K562 (cell line): Measurements from ENCODE around the gene PRPF38A. TPM values are rescaled to one million over a fixed set of nuclear protein-coding genes. Genes with fewer than 3 reads are reported as not detected.
A peak's percentile ranks its signal among the peaks of the same experiment; 100 is the strongest.

ENCODE experiments used
- CC2D1A ChIP-seq: fragments of 450-650 bp; IDR thresholded peaks from 2 replicates; pipeline ENCODE4 v1.6.1; 2017; ENCODE audit warnings: mild to moderate bottlenecking
- CEBPG ChIP-seq, 3 experiments: fragments of 200-800 bp in 1 of 3; sonication (Bioruptor generic) in 1 of 3; sonication (generic) in 1 of 3; formaldehyde crosslinking in 1 of 3; IDR thresholded peaks in 2 of 3; conservative IDR thresholded peaks in 1 of 3; 2 replicates each; pipeline versions ENCODE4 v1.6.1 to v1.8.0; 2016 to 2022; ENCODE audit warnings: missing compliant biosample characterization in 2 of 3, missing genetic modification characterization in 2 of 3, mild to moderate bottlenecking in 1 of 3, missing genetic modification reagents in 1 of 3
- CXXC5 ChIP-seq: fragments of 250-450 bp; sonication (Bioruptor Pico); IDR thresholded peaks from 2 replicates; pipeline ENCODE4 v1.8.0; 2022; ENCODE audit warnings: inconsistent platforms, mild to moderate bottlenecking, moderate library complexity
- E2F8 ChIP-seq: fragments of 450-650 bp; IDR thresholded peaks from 2 replicates; pipeline ENCODE4 v1.7.1; 2018; ENCODE audit warnings: mild to moderate bottlenecking, low read depth; ENCODE audit not compliant: partially characterized antibody
- ESRRA ChIP-seq: fragments of 450-650 bp; IDR thresholded peaks from 2 replicates; pipeline ENCODE4 v1.6.1; 2014; ENCODE audit warnings: low read depth, mild to moderate bottlenecking, moderate library complexity, borderline replicate concordance
- ETS2 ChIP-seq: IDR thresholded peaks from 2 replicates; pipeline ENCODE4 v1.6.1; 2016; ENCODE audit warnings: borderline replicate concordance, missing genetic modification characterization, mild to moderate bottlenecking, moderate library complexity, missing compliant biosample characterization; ENCODE audit not compliant: poor library complexity, severe bottlenecking
- GABPA ChIP-seq: fragments of 200-800 bp; sonication (Bioruptor generic); conservative IDR thresholded peaks from 2 replicates; pipeline ENCODE4 v1.6.1; 2016; ENCODE audit warnings: low read depth, missing genetic modification characterization, missing compliant biosample characterization
- HCFC1 ChIP-seq: IDR thresholded peaks from 2 replicates; pipeline ENCODE4 v1.6.1; 2012; ENCODE audit warnings: low read depth, low read length, improper control_type of control experiment
- HMBOX1 ChIP-seq: sonication (generic); IDR thresholded peaks from 2 replicates; pipeline ENCODE4 v1.6.1; 2016
- JUN ChIP-seq, 2 experiments: sonication (generic) in 1 of 2; formaldehyde crosslinking in 1 of 2; IDR thresholded peaks; 2 replicates each; pipeline versions ENCODE4 v1.6.1 to v1.8.0; 2012 to 2022; ENCODE audit warnings: borderline replicate concordance in 2 of 2, mild to moderate bottlenecking in 2 of 2, improper control_type of control experiment in 1 of 2, low read depth in 1 of 2, low read length in 1 of 2, missing genetic modification reagents in 1 of 2
- KAT2B ChIP-seq: IDR thresholded peaks from one replicate; pipeline ENCODE4 v1.6.1; 2012; ENCODE audit warnings: low read depth, mild to moderate bottlenecking, control low read depth, inconsistent platforms, low read length, moderate library complexity
- MEIS2 ChIP-seq: fragments of 450-650 bp; IDR thresholded peaks from 2 replicates; pipeline ENCODE4 v1.6.1; 2014; ENCODE audit warnings: mild to moderate bottlenecking; ENCODE audit not compliant: partially characterized antibody
- PHF20 ChIP-seq: fragments of 450-650 bp; IDR thresholded peaks from 2 replicates; pipeline ENCODE4 v1.6.1; 2018; ENCODE audit not compliant: partially characterized antibody
- SMAD3 ChIP-seq: fragments of 450-650 bp; formaldehyde crosslinking; conservative IDR thresholded peaks from 2 replicates; pipeline ENCODE4 v1.4.0; 2020; ENCODE audit warnings: mild to moderate bottlenecking
- SNAPC5 ChIP-seq: fragments of 250-450 bp; sonication (Bioruptor Pico); IDR thresholded peaks from 2 replicates; pipeline ENCODE4 v1.8.0; 2021; ENCODE audit warnings: moderate library complexity, mild to moderate bottlenecking, inconsistent platforms
- TEAD4 ChIP-seq, 2 experiments: sonication (generic) in 1 of 2; formaldehyde crosslinking in 1 of 2; IDR thresholded peaks; 2 replicates each; pipeline versions ENCODE4 v1.6.1 to v1.8.0; 2012 to 2022; ENCODE audit warnings: borderline replicate concordance in 1 of 2, inconsistent platforms in 1 of 2, low read length in 1 of 2, mild to moderate bottlenecking in 1 of 2, missing genetic modification reagents in 1 of 2
- ZC3H11A ChIP-seq: IDR thresholded peaks from 2 replicates; pipeline ENCODE4 v1.6.1; 2012; ENCODE audit warnings: low read depth, low read length, improper control_type of control experiment
- ZFP91 ChIP-seq: sonication (generic); formaldehyde crosslinking; IDR thresholded peaks from 2 replicates; pipeline ENCODE4 v1.8.0; 2022; ENCODE audit warnings: mild to moderate bottlenecking, missing genetic modification reagents
- ZNF239 ChIP-seq: fragments of 250-450 bp; sonication (Bioruptor Pico); IDR thresholded peaks from 2 replicates; pipeline ENCODE4 v1.4.0; 2020; ENCODE audit warnings: mild to moderate bottlenecking
- ZNF79 ChIP-seq: fragments of 250-450 bp; sonication (Bioruptor Pico); IDR thresholded peaks from 2 replicates; pipeline ENCODE4 v1.4.0; 2020; ENCODE audit warnings: low read depth, mild to moderate bottlenecking, moderate library complexity
- polyA plus RNA-seq, 8 experiments: library from polyadenylated mRNA; depleted of rRNA in 4 of 8; stranded (reverse) in 5 of 8; unstranded in 3 of 8; fragments of >200 nt; fragmentation: Nextera tagmentation in 2 of 8; fragmentation: Illumina TruSeq in 1 of 8; extraction: Ambion mirVana in 2 of 8; extraction: Trizol in 1 of 8; gene quantifications; 2 replicates each; pipeline versions ENCODE4 v1.2.1 to v1.2.3, GENCODE V29; 2011 to 2014; ENCODE audit warnings: inconsistent platforms in 1 of 8, missing spikeins in 1 of 8
- total RNA-seq, 7 experiments: library from RNA; depleted of rRNA in 6 of 7; stranded (reverse); fragments of >200 nt in 6 of 7; fragmentation: Illumina TruSeq in 2 of 7; extraction: Trizol in 2 of 7; gene quantifications; 2 replicates each; pipeline versions ENCODE4 v1.2.1 to v1.2.3, GENCODE V29; 2011 to 2021; ENCODE audit warnings: low replicate concordance in 1 of 7

Gene PRPF38A
- total and polyA plus RNA-seq, 9 of the 15 experiments (the other 6 are each of a cell fraction or from before 2014, with no cell fraction given), result 53.6 to 198 (median 89.2) TPM

- TF ChIP-seq E2F8, result peak; percentile 28
- no peak for TF ChIP-seq SMAD3 (CRISPR knock-in tag)
- no peak for TF ChIP-seq HCFC1
- TF ChIP-seq MEIS2, result peak; percentile 13
- TF ChIP-seq TEAD4 (IDR thresholded peaks at IDR 0.05; ENCODE audit: low read length), result no peak
- no peak for TF ChIP-seq TEAD4 (CRISPR knock-in tag; IDR thresholded peaks at IDR 0.05; ENCODE audit: borderline replicate concordance)
- no peak for TF ChIP-seq PHF20
- no peak for TF ChIP-seq ESRRA
- TF ChIP-seq JUN (IDR thresholded peaks at IDR 0.05; ENCODE audit: borderline replicate concordance, low read depth, low read length), result no peak
- TF ChIP-seq JUN (CRISPR knock-in tag; IDR thresholded peaks at IDR 0.05; ENCODE audit: borderline replicate concordance), result no peak
- peak; percentile 31; the same call in 1 of the 2 replicates for TF ChIP-seq GABPA (tag)
- no peak for TF ChIP-seq HMBOX1
- peak; percentile 17; the same call in 1 of the 2 replicates for TF ChIP-seq CXXC5 (CRISPR knock-in tag)
- no peak for TF ChIP-seq ETS2 (tag)
- no peak for TF ChIP-seq ZFP91 (CRISPR knock-in tag)
- TF ChIP-seq ZC3H11A, result no peak
- no peak for TF ChIP-seq ZNF239 (CRISPR knock-in tag)
- TF ChIP-seq ZNF79 (CRISPR knock-in tag), result no peak
- no peak for TF ChIP-seq SNAPC5
- TF ChIP-seq CEBPG (CRISPR knock-in tag; IDR thresholded peaks at IDR 0.05), result no peak
- peak in 1 of 2 experiments; percentile 70; a peak in 2 of 4 replicates for TF ChIP-seq CEBPG (tag; conservative IDR thresholded peaks at IDR 0.05 in 1 of 2, IDR thresholded peaks at IDR 0.05 in 1 of 2)
- TF ChIP-seq CC2D1A, result no peak
- no peak for TF ChIP-seq KAT2B
These were observed 20.4 kb downstream of the PRPF38A start (continued) for GRCh38 chr1:52424813-52425212.
